ENCODE measurements around the gene NFYC.

DNA sequence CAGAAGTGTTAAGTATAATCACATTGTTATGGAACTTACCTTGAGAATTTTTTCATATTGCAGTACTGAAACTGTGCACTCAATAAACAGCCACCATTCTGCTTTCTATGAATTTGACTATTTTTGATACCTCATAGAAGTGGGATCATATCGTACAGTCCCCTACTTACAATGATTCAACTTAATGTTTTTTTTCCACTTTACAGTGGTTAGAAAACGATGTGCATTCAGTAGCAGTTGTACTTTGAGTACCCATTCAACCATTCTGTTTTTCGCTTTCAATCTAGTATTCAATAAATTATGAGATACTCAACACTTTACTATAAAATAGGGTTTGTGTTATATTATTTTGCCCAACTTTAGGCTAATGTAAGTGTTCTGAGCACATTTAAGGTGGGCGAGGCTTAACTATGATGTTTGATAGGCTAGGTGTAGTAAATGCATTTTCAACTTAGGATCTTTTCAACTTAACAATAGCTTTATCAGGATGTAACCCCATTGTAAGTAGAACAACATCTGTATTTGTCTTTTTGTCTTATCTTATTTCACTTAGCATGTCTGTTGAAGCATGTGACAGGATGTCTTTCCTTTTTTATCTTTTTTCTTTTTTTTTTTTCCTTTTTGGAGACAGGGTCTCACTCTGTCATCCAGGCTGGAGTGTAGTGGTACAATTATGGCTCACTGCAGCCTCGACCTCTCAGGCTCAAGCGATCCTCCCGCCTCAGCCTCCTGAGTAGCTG is 49.7 kb downstream of the NFYC start:
- no peak for TF ChIP-seq POLR2AphosphoS5 (IDR thresholded peaks at IDR 0.05; ENCODE audit: borderline replicate concordance, low read depth, low read length)
- TF ChIP-seq EZH2 (IDR thresholded peaks at IDR 0.05): no peak
